Nephron progenitor cell (in vitro differentiated cells): ENCODE data around the gene NFKB1.

Experiments
- DNase-seq: peaks from one replicate; pipeline ENCODE4 v3.0.0; 2021
- H3K27ac Mint-ChIP-seq: 2 replicates; pipeline ENCODE4 v1.8.0; 2021; ENCODE audit warnings: mild to moderate bottlenecking, moderate library complexity, mixed read lengths
- H3K27me3 Mint-ChIP-seq: 2 replicates; pipeline ENCODE4 v1.8.0; 2021; ENCODE audit warnings: mild to moderate bottlenecking, low read depth, mixed read lengths; ENCODE audit not compliant: poor library complexity
- H3K36me3 Mint-ChIP-seq: 2 replicates; pipeline ENCODE4 v1.8.0; 2021; ENCODE audit warnings: low read depth, mixed read lengths
- H3K4me1 Mint-ChIP-seq: 2 replicates; pipeline ENCODE4 v1.8.0; 2021; ENCODE audit warnings: mixed read lengths
- H3K4me3 Mint-ChIP-seq: 2 replicates; pipeline ENCODE4 v1.8.0; 2021; ENCODE audit warnings: mild to moderate bottlenecking, moderate library complexity, mixed read lengths
- H3K9me3 Mint-ChIP-seq: 2 replicates; pipeline ENCODE4 v1.8.0; 2021; ENCODE audit warnings: mild to moderate bottlenecking, moderate library complexity, mixed read lengths
- CTCF ChIP-seq: fragments of 200-600 bp; sonication (generic); IDR thresholded peaks from 2 replicates; pipeline ENCODE4 v1.5.0; 2021; ENCODE audit warnings: antibody characterized with exemption

Gene NFKB1

GRCh38 chr4:102598762-102599374 lies 97.7 kb downstream of the NFKB1 start:
- peaks cover 25% of the 10 kb centered on the region for H3K4me1 Mint-ChIP-seq
- H3K27ac Mint-ChIP-seq, result no peak overlapping the region

GRCh38 chr4:102599455-102599854 lies 98.3 kb downstream of the NFKB1 start:
- no peak overlapping the region for H3K27ac Mint-ChIP-seq
- peaks cover 63% of the 10 kb centered on the region for H3K36me3 Mint-ChIP-seq
- no peaks in the 10 kb centered on the region for H3K9me3 Mint-ChIP-seq
- H3K4me1 Mint-ChIP-seq, result peaks cover 25% of the 10 kb centered on the region
- H3K27me3 Mint-ChIP-seq, result peaks cover 7% of the 10 kb centered on the region
- TF ChIP-seq CTCF, result no peak
- DNase-seq, result no peak
- no peak overlapping the region for H3K4me3 Mint-ChIP-seq

More at GRCh38 chr4:102598762-102599374, 97.7 kb downstream of the NFKB1 start:
- no peak for DNase-seq
- Mint-ChIP-seq H3K36me3 (peaks cover 60% of the 10 kb centered on the region), H3K9me3 (no peaks in the 10 kb centered on the region), H3K4me3 (no peak overlapping the region), H3K27me3 (peaks cover 7% of the 10 kb centered on the region)
- no peak for TF ChIP-seq CTCF

GRCh38 chr4:102599886-102600285 lies 98.7 kb downstream of the NFKB1 start:
- Mint-ChIP-seq H3K27me3 (peaks cover 7% of the 10 kb centered on the region), H3K9me3 (no peaks in the 10 kb centered on the region), H3K36me3 (peaks cover 68% of the 10 kb centered on the region), H3K4me1 (peaks cover 25% of the 10 kb centered on the region), H3K4me3 (no peak overlapping the region), H3K27ac (peak overlapping the region; percentile 7)
- no peak for TF ChIP-seq CTCF
- DNase-seq, result no peak

GRCh38 chr4:102600689-102601088 lies 99.5 kb downstream of the NFKB1 start:
- H3K27me3 Mint-ChIP-seq, result peaks cover 7% of the 10 kb centered on the region
- H3K9me3 Mint-ChIP-seq, result no peaks in the 10 kb centered on the region
- peaks cover 25% of the 10 kb centered on the region for H3K4me1 Mint-ChIP-seq
- TF ChIP-seq CTCF, result no peak
- H3K36me3 Mint-ChIP-seq, result peaks cover 66% of the 10 kb centered on the region
- H3K27ac Mint-ChIP-seq, result no peak overlapping the region
- no peak for DNase-seq
- no peak overlapping the region for H3K4me3 Mint-ChIP-seq

- no peaks in the 10 kb centered on the region for H3K9me3 Mint-ChIP-seq
- H3K4me3 Mint-ChIP-seq, result no peak overlapping the region
- no peak for DNase-seq
- peaks cover 25% of the 10 kb centered on the region for H3K4me1 Mint-ChIP-seq
- peaks cover 4% of the 10 kb centered on the region for H3K27me3 Mint-ChIP-seq
- H3K36me3 Mint-ChIP-seq, result peaks cover 56% of the 10 kb centered on the region
- no peak for TF ChIP-seq CTCF
- H3K27ac Mint-ChIP-seq, result no peak overlapping the region
Observed at GRCh38 chr4:102601586-102602227, 100.5 kb downstream of the NFKB1 start.
